Mucosa of descending colon (tissue), 3 donors: ENCODE measurements around the gene DLGAP5. TPM values are rescaled to one million over a fixed set of nuclear protein-coding genes. Genes with fewer than 3 reads are reported as not detected.

ENCODE experiments used
- ATAC-seq: fragments of 200-7000 bp; cut with Tn5 transposase; one replicate; pipeline ENCODE4 v1.9.1; 2020; ENCODE audit warnings: mild to moderate bottlenecking, moderate library complexity
- DNase-seq, 3 donors: peaks; one replicate each; pipeline ENCODE4 v3.0.0-alpha.2; 2020
- H3K36me3 ChIP-seq: fragments of 200-600 bp; one replicate; pipeline ENCODE4 v1.8.0; 2021; ENCODE audit warnings: low read depth, mild to moderate bottlenecking
- H3K4me1 ChIP-seq: fragments of 200-600 bp; one replicate; pipeline ENCODE4 v1.8.0; 2021; ENCODE audit warnings: low read depth, mild to moderate bottlenecking
- H3K4me3 ChIP-seq: fragments of 200-600 bp; one replicate; pipeline ENCODE4 v1.8.0; 2021; ENCODE audit warnings: mild to moderate bottlenecking
- H3K9me3 ChIP-seq: fragments of 200-600 bp; one replicate; pipeline ENCODE4 v1.8.0; 2021; ENCODE audit warnings: mild to moderate bottlenecking
- intact Hi-C, 2 donors: fragments of 100-400 bp; cut with DNase I in 1 of 2; cut with micrococcal nuclease in 1 of 2; formaldehyde crosslinking; loops; one replicate each; pipeline versions ENCODE4 v1.11.0 to v1.11.1; 2022; cut with DNase I, micrococcal nuclease
- total RNA-seq, 3 donors: library from RNA; stranded (reverse); fragmentation: NEBNext Ultra II Directional in 2 of 3; extraction: Animal tissue kit (Norgen Biotek cat#: 25700) in 2 of 3; gene quantifications; one replicate each; pipeline versions ENCODE4 v1.2.1 to v1.2.4, GENCODE V29; 2021 to 2023
- TF ChIP-seq, protein P1 (sequence below): fragments of 200-600 bp; IDR thresholded peaks from one replicate; pipeline ENCODE4 v1.8.0; 2022; ENCODE audit warnings: antibody characterized with exemption, mild to moderate bottlenecking
- donor health status: DM: no; HTN: no; CAD: no; lungs with moderate emphysema.
- donor health status: DM: no; HTN: no; CAD: no.
- donor health status: DM: no; HTN: yes; CAD: no.

The DLGAP5 gene
- total RNA-seq, 3 donors from 2014 or later, result 2.0 to 13.7 (median 3.3) TPM

DNA sequence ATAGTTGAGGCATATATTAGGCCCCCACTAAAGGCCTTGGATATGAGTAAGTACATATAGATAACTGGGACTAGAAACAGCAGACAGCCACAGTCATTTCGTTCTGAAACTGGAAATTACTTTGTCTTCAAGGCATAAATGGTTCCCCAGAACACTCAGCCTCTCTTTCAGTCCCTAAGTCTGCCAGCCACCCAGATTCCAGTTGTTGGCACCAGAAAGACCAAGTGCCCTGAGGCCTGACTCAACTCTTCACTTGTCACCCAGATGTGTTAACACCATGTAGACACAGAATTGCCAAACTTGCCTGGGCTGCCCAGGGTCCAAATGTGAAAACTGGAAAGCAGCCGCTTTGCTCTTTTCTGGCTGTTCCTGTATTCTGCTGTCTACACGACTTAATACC is 65.4 kb downstream of the DLGAP5 start:
- Histone ChIP-seq H3K9me3 (no peaks in the 10 kb centered on the region), H3K4me1 (peaks cover 54% of the 10 kb centered on the region), H3K36me3 (peaks cover 4% of the 10 kb centered on the region), H3K4me3 (no peak overlapping the region)
- ATAC-seq (no peak), DNase-seq (no peak)
- intact Hi-C loops, result no loop called here
- TF ChIP-seq, protein P1, sequence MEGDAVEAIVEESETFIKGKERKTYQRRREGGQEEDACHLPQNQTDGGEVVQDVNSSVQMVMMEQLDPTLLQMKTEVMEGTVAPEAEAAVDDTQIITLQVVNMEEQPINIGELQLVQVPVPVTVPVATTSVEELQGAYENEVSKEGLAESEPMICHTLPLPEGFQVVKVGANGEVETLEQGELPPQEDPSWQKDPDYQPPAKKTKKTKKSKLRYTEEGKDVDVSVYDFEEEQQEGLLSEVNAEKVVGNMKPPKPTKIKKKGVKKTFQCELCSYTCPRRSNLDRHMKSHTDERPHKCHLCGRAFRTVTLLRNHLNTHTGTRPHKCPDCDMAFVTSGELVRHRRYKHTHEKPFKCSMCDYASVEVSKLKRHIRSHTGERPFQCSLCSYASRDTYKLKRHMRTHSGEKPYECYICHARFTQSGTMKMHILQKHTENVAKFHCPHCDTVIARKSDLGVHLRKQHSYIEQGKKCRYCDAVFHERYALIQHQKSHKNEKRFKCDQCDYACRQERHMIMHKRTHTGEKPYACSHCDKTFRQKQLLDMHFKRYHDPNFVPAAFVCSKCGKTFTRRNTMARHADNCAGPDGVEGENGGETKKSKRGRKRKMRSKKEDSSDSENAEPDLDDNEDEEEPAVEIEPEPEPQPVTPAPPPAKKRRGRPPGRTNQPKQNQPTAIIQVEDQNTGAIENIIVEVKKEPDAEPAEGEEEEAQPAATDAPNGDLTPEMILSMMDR, result no peak

DNA sequence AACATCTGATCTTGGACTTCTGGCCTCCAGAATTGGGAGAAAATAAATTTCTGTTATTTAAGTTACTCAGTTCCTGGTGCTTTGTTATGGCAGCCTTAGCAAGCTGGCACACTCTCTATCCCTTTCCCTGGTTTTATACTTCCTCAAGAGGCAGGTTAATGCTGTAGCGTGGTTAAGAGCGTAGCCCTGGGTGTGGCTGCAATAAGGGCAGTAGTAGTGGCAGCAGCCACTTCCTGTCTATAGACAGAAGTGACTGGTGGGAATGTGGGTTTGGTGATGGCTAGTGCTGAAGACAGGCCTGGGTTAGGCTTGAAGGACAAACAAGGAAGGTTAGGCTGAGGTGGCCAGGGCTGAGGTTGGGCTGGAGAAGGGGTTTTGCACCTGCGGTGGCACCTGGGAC is 66.0 kb downstream of the DLGAP5 start:
- intact Hi-C loops, result no loop called here
- TF ChIP-seq, protein P1, result no peak
- peaks cover 4% of the 10 kb centered on the region for H3K36me3 ChIP-seq
- DNase-seq (peak; percentile 74 to 92 (median 80)), ATAC-seq (peak; percentile 43)
- peaks cover 60% of the 10 kb centered on the region for H3K4me1 ChIP-seq
- no peaks in the 10 kb centered on the region for H3K9me3 ChIP-seq
- no peak overlapping the region for H3K4me3 ChIP-seq

- H3K9me3 ChIP-seq, result no peaks in the 10 kb centered on the region
- no peak for DNase-seq
Measured at GRCh38 chr14:55124774-55125386, 66.5 kb downstream of the DLGAP5 start.

GRCh38 chr14:55123852-55124639 is 67.3 kb downstream of the DLGAP5 start:
- Histone ChIP-seq H3K4me3 (no peak overlapping the region), H3K36me3 (peaks cover 4% of the 10 kb centered on the region), H3K9me3 (no peaks in the 10 kb centered on the region), H3K4me1 (peaks cover 64% of the 10 kb centered on the region)
- ATAC-seq (no peak), DNase-seq (no peak)
- TF ChIP-seq, protein P1, result no peak
- intact Hi-C loops, result no loop called here

More at GRCh38 chr14:55124774-55125386, 66.5 kb downstream of the DLGAP5 start:
- Histone ChIP-seq H3K36me3 (peaks cover 4% of the 10 kb centered on the region), H3K4me1 (peaks cover 64% of the 10 kb centered on the region), H3K4me3 (no peak overlapping the region)
- intact Hi-C loops, result no loop called here
- no peak for ATAC-seq
- TF ChIP-seq, protein P1, result no peak

- DNase-seq (no peak), ATAC-seq (no peak)
- intact Hi-C loops, result no loop called here
Measured at GRCh38 chr14:55123101-55123500, 68.3 kb downstream of the DLGAP5 start.

More at GRCh38 chr14:55123101-55123500, 68.3 kb downstream of the DLGAP5 start:
- H3K4me1 ChIP-seq, result peaks cover 61% of the 10 kb centered on the region
- no peaks in the 10 kb centered on the region for H3K9me3 ChIP-seq
- H3K4me3 ChIP-seq, result no peak overlapping the region
- TF ChIP-seq, protein P1, result no peak
- peaks cover 4% of the 10 kb centered on the region for H3K36me3 ChIP-seq
